Stimulated activated CD8-positive, alpha-beta memory T cell treated with anti-CD3 and anti-CD28 coated beads, Interleukin-12 subunit alpha, Interleukin-12 subunit beta, amount 100 ng/mL, for 1 hour (primary cell): ENCODE results near the gene PLCH1.

Experiments
- DNase-seq: peaks from one replicate; pipeline ENCODE4 v3.0.0-alpha.2; 2020; ENCODE audit warnings: low read depth

The PLCH1 gene, protein sequence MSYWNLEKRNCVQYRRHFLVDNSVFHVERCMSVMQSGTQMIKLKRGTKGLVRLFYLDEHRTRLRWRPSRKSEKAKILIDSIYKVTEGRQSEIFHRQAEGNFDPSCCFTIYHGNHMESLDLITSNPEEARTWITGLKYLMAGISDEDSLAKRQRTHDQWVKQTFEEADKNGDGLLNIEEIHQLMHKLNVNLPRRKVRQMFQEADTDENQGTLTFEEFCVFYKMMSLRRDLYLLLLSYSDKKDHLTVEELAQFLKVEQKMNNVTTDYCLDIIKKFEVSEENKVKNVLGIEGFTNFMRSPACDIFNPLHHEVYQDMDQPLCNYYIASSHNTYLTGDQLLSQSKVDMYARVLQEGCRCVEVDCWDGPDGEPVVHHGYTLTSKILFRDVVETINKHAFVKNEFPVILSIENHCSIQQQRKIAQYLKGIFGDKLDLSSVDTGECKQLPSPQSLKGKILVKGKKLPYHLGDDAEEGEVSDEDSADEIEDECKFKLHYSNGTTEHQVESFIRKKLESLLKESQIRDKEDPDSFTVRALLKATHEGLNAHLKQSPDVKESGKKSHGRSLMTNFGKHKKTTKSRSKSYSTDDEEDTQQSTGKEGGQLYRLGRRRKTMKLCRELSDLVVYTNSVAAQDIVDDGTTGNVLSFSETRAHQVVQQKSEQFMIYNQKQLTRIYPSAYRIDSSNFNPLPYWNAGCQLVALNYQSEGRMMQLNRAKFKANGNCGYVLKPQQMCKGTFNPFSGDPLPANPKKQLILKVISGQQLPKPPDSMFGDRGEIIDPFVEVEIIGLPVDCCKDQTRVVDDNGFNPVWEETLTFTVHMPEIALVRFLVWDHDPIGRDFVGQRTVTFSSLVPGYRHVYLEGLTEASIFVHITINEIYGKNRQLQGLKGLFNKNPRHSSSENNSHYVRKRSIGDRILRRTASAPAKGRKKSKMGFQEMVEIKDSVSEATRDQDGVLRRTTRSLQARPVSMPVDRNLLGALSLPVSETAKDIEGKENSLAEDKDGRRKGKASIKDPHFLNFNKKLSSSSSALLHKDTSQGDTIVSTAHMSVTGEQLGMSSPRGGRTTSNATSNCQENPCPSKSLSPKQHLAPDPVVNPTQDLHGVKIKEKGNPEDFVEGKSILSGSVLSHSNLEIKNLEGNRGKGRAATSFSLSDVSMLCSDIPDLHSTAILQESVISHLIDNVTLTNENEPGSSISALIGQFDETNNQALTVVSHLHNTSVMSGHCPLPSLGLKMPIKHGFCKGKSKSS (N-terminal part only)

DNA sequence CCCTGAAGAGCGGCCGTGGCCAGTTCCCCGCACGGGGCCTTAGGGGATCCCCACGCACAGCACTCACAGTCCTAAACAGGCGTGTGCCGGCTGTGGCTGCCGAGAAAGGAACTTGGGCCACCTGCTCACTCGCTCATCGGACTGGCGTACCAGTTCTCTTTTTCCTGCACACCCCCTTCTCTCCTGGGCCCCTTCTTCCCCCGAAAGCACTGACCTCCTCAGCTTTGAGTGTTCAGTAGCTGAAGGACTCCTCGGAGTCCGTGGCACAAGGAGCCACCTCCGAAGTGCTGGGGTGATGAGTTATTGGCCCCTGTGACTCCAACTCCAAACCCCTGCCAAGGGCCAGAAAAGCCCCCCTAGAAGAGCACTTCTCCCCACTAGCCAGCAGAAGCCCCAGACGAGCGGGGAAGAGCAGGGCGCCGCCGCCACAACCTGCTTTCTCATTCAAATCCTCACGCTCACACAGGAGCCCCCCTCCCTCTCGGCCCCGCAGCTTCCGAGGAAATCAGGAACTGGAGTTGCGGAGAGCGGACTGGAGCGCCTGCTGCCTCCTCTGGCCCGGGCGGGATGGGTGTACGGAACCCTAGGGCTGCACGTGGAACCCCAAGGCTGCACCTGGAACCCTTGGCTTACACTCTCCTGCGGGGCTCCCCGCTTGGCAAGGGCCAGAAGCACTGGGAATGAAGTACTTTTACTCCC, at the start of gene PLCH1:
Gene PLCH1, minus strand, starts transcription at position 446 of the 699 bp plus-strand sequence. CDS start 40,847 bp downstream, outside the sequence.
- peak; percentile 2 for DNase-seq

DNA sequence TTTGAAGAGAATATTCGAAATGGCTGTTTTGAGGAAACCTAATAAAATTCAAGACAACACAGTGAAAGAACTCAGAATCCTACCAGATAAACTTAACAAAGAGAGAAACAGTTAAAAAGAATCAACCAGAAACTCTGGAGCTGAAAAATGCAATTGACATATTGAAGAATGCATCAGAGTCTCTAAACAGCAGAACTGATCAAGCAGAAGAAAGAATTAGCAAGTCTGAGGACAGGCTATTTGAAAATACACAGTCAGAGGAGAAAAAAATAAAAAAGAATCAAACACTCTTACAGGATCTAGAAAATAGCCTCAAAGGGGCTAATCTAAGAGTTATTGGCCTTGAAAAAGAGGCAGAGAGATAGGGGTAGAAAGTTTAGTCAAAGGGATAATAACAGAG, 47.7 kb upstream of the PLCH1 start:
- no peak for DNase-seq

DNA sequence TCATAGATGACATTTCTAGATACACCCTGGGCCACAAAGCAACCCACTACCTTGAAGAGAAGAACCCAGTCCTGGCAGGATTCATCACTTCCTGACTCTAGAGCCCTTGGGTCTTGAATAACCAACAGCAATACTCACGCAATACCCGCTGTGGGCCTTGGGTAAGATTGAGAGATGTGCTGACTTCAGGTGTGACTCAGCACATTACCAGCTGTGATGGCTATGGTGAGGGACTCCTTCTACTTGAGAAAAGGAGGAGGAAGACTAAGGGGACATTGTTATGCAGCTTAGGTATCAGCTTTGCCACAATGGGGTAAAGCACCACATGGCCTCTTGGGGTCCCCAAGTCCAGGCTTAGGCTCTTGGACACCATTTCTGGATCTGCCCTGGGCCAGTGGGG, 46.3 kb upstream of the PLCH1 start:
- DNase-seq, result no peak

DNA sequence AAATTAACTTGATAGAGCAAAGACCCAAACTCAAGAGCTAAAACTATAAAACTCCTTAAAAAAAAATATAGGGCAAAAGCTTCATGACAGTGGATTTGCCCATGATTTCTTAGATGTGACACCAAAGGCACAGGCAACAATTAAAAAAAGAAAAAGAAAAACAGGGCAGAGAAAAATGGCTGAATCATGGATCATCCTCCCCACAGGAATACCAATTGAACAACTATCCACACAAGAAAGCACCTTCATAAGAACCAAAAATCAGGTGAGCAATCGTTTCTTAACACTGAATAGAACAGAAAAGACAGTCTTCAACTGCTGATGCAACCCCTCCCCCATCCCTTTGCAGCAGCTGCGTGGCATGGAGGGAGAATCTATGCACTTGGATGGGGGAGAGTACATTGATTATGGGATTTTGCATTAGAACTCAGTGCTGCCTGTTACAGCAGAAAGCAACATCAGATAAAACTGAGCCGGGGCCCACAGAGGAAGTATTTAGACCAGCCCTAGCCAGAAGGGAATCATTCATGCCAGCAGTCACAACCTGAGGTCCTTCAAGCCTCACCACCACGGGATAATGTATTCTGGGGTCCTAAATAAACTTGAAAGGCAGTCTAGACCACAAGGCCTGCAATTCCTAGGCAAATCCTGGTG, 45.5 kb upstream of the PLCH1 start:
- no peak for DNase-seq

DNA sequence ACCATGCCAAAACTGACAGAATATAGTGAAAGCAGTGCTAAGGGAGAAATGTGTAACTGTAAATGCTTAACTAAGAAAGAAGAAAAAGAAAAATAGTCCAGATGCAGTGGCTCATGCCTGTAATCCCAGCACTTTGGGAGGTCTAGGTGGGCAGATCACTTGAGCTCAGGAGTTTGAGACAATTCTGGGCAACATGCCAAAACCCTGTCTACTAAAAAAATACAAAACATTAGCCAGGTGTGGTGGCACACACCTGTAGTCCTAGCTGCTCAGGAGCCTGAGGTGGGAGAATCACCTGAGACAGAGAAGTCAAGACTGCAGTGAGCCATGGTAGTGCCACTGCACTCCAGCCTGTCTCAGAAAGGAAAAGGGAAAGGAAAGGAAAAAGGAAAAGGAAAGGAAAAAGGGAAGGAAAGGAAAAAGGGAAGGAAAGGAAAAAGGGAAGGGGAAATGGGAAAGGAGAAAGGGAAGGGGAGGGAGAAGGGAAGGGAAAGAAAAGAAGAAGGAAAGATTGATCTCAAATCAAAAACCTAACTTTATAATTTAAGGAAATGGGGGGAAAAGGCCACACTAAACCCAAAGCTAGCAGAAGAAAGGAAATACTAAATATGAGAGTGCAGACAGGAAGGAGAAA, 40.9 kb upstream of the PLCH1 start:
- DNase-seq, result no peak

DNA sequence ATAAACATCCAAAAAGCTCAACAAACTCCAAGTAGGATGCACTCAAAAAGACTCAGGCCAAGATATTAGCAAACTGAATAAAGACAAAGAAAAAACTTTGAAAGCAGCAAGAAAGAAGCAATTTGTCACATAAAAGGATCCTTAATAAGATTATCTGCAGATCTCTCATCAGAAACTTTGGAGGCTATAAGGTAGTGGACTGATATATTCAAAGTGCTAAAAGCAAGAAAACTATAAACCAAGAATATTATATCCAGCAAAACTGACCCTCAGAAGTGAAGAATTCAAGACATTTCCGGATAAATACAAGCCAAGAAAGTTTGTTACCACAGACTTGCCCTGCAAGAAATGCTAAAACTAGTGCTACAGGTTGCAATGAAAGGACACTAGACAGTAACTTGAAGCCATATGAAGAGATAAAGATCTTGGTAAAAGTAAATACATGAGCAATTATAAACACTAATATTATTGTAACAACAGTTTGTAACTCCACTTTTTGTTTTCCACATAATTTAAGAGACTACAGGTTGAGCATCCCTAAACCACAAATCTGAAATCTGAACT, 37.6 kb upstream of the PLCH1 start:
- DNase-seq, result no peak

DNA sequence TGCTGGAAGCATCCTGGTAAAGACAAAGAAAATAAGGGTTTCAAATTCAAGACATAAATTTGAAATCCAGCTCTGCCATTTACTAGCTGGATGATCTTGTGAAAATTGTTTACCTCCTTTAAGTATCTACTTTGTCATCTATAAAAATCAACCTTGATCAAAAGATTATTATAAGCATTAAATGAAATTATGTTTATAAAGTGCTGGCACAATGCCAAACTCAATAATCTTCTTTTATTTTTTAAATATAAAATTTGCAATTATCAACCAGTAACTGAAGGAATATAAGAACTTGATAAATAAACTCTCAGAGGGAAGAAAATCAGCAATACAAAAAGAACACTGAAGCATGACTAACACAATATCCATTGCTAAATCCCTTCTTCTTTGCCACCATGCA, 35.4 kb upstream of the PLCH1 start:
- no peak for DNase-seq

DNA sequence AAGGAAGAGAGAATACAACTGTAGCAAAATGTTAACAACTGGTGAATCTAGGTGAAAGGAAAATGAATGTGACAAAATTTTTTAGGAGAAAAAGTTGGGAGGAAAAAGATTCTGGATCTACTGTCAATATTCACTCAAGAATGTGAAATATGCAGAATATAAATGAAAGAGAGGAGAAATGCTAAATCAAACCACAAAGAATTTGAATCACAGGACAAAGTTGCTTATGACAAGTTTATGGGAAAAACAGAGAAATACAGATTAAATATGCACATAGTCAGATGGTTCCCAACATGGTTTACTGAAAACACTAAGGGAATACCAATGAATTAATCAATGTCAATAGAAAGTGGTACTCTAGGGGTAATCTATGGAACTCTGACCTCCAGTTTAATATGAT, 33.6 kb upstream of the PLCH1 start:
- DNase-seq, result no peak

DNA sequence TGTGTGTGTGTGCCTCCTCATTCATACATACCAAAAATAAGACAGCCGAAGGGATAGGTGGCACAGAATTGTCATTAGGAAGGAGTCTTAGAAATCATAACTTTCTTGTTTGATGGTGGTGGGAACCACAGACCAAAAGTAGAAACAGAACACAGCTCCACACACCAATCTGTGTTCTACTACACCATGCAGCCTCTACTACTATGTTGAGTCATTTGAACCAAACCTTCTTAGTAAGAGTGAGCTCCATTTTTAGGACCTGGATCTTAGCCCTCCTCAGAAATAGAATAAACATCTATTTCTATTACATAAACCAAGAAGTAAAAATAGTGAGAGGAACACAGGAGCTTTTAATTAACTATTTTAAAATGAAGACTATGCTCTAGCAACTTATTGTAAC, 27.9 kb upstream of the PLCH1 start:
- no peak for DNase-seq

DNA sequence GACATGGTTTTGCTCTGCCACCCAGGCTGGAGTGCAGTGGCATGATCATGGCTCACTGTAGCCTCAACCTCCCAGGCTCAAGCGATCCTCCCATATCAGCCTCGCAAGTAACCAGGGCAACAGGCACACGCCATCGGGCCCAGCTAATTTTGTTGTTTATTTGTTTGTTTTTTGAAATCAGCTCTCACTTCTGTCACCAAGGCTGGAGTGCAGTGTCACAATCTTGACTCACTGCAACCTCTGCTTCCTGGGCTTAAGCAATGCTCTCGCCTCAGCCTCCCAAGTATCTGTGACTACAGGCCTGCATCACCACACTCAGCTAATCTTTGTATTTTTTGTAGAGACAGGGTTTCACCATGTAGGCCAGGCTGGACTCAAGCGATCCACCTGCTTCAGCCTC, 26.3 kb upstream of the PLCH1 start:
- no peak for DNase-seq

DNA sequence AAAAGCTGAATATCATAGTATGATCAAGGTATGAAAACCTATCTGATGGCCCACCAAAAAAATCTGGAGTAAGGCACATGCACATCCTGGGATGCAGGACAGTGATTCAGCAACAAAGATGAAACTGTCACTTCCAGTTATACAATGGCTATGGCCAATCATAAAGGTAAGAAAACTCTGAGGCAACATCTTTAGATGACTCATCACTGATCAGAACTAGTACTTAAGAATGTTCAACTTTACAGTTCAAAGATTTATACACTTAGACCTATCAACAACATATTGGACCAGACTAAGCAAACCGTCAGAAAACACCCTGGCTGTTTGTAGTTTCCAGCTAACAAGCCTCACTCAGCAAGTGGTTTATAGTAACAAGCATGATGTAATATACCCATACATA, 21.3 kb upstream of the PLCH1 start:
- no peak for DNase-seq

DNA sequence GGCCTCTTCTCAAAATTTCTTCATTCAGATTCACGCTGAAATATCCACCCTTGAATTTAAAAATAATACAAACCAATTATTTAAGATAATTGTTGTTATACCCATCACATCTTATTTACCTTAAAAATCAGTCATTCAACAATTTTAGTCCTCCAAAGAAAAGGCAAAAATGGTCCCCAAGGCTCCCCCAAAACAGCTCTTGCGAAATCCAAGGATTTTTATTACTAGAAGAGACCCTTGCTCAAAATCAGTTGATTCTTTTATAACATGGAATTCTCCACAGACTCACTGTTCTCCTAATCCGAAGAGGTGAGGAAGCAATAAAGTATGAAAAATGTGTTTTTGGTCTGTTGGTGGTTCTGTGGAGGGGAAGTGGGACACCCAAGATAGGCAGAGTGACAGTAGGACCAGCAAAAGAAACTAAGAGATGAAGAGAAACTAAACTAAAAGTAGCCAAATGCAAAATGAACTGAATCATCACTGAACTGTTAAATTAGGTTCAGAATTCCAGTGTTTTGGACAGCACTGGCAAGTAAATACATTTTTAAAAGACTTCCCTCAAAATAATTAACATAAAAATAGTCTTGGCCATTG, 19.1 kb upstream of the PLCH1 start:
- no peak for DNase-seq

DNA sequence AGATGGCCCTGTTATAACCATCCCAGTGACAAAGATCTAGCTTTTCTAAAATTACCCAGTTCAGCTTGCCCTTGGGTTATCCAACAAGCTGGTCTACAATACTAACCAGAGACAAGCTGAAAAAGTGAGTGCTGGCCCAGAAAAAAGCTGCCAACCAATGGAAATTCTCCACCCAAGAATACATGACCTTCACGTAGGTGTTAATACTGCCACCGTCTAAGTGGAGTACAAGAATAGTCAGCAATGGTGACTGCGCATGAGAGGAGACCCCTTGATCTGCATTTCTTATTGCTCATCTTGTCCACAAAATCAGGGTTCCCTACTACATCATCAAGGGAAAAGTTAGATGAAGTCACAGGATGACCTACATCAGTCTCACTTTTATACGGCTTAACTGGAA, 15.8 kb upstream of the PLCH1 start:
- no peak for DNase-seq

DNA sequence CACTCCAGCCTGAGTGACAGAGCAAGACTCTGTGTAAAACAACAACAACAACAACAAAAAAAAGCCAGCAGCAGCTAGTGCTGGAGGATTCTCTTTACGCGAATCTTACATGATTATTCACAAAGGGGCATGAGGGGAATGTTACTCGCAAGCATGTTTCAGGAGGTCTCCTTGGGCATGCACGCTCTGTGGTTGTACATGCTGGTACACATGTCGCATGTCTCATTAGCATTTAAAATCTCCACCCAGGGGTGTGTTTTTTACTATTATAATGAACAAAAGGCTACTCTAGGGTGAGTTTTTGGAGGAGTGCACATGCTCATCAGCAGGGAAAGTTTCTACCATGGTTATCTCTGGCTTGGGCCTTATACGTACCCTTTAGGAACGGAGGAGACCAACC, 12.7 kb upstream of the PLCH1 start:
- no peak for DNase-seq

DNA sequence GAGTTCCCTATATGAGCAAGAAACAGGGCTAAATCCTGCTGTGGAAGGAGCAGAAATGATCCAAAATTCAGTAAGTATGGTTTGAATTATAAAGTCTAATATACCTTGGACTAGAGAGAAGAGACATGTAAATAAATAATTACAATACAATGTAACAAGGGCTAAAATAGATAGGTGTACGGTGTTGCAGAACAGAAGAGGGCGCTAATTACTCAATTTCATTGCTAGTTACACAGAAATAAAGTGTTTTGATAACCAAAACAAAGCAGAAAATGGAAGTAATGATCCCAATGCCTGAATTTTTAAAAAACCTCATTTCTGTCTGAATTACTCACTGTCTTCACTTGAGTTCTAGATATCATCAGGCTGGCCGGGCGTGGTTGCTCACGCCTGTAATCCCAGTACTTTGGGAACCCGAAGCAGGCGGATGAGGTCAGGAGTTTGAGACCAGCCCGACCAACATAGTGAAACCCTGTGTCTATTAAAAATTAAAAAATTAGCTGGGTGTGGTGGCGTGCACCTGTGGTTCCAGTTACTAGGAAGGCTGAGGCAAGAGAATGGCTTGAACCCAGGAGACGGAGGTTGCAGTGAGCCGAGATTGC, 8.3 kb upstream of the PLCH1 start:
- DNase-seq, result no peak

DNA sequence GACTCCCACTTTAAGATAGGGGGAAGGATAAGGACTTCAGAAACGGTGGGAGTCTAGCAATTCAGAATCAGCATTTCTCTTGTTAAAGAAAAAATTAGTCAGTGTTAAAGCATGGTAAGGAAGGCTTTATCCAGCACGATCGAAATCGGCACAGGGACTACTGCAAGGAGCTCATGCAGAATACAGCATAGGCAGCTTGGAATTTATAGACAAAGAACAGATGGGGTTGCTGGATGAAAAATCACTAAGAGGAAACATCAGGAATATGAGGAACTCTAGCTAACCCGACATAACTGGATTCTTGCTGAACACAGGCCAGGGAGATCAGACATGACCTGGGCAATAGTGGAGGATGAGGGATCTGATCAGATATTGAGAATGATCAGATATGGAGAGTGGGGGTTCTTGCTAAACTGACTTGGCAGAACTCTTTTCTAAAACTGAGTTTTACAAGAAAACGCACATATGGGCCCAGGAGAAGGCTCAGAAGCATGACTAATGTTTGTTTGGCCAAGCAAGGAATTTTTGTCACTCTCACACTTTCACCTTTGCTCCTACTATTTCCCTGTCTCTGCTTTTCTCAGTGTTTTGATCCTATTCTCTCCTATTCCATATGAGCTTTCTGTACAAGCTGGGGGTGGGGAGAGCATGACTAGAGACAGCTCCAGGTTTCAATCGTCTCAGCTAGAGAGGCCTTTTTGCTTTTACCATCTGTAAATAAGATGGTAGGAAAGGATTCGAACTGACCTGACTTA, 3.9 kb upstream of the PLCH1 start:
- no peak for DNase-seq

DNA sequence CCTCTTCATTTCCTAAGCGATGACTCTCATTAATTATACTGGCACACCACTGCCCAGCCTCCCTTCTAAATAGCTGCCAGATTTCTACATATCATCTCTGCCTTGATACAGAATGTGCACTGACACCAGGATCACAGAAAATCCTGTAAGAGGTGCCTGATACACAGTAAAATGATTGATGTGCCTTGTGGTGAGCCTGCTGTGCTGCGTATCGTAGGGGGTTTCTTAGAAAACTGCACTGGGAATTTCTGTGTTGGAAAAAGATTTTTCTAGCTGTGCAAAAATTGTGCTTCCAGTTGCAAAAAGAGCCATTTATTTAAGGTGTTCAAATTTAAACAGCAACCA, 3.0 kb upstream of the PLCH1 start:
- DNase-seq, result no peak

DNA sequence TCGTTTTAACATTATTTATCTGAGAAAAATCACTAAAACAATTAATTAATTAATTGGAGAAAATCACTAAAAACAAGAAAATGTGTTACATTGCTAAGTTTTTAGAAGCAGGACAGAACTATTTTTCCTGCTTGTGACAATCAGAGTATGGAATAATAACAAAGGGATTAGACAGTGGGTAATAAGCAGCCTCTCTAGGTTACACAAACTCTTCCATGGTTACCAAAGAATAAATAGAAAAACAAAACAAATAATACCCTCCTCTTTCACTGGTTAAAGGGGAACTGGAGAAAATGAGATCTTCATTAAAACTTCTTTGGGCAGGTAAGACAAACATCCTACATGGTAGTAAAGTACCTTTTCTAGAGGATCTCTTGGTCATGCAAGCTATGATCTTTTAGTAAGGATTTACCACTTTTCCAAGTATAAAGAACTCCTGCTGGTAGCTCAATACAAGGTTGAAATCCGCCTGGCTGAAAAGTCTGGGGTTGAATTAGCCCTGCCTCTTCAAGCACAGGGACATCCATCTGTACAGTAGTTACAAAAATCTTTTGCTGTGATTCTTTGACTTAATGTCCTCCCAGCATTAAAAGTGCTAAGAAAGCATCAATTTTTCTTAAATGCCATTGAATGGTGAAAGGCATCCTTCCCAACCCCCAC, 2.5 kb upstream of the PLCH1 start:
- no peak for DNase-seq

DNA sequence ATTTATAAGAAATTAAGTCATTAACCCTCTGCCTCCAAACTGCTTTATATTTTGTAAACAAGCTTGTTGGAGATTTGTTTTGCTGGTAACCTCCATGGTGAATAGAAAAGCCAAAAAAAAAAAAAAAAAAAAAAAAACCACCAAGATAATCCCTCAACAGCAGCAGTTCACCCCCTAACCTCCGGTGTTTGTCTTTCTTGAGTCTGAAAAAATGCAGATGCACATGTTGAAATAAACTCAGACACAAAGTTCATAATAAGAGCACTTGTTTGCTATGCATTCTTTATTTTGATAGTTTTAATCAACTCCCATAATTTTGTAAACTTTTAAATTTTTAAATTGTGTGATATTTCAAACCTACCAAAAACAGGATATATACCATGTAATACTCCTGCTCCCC, 1.8 kb upstream of the PLCH1 start:
- no peak for DNase-seq
